ENCODE results near the gene SOX30. TPM values are rescaled to one million over a fixed set of nuclear protein-coding genes. Genes with fewer than 3 reads are reported as not detected.

The SOX30 gene
- total RNA-seq, 1 experiment from 2014 or later, result 0.11 TPM

- H3K4me1 ChIP-seq (replicated peaks; ENCODE audit: insufficient read depth), result no peaks in the 10 kb centered on the region
- no peak overlapping the region for H3K4me2 ChIP-seq
- no peak overlapping the region for H3K4me3 ChIP-seq
- no peaks in the 10 kb centered on the region for H3K9me3 ChIP-seq (ENCODE audit: insufficient read depth, low read depth)
- H4K20me1 ChIP-seq (ENCODE audit: insufficient read depth), result no peaks in the 10 kb centered on the region
- H3K36me3 ChIP-seq (ENCODE audit: low read depth), result no peaks in the 10 kb centered on the region
- H3F3A ChIP-seq (ENCODE audit: insufficient read depth, low read depth), result no peaks in the 10 kb centered on the region
- no peak overlapping the region for H2AFZ ChIP-seq
- no peak for DNase-seq
- POLR2A ChIA-PET (ENCODE audit: unreplicated experiment), result no interaction called here
- CTCF ChIA-PET, result no interaction called here
- no peaks in the 10 kb centered on the region for H3K79me2 ChIP-seq (ENCODE audit: low read depth)
- H3K27me3 ChIP-seq (ENCODE audit: insufficient read depth, low read depth), result no peaks in the 10 kb centered on the region
- H3K27ac ChIP-seq, result no peak overlapping the region
- TF ChIP-seq EZH2 (IDR thresholded peaks at IDR 0.05; ENCODE audit: low read depth), result no peak
- no TSS peak for BruUV-seq (replicated peaks)
- H3K9me2 ChIP-seq (ENCODE audit: insufficient read depth), result no peaks in the 10 kb centered on the region
- intact Hi-C loops (cut with micrococcal nuclease; ENCODE audit: unreplicated experiment), result no loop called here
Observed at GRCh38 chr5:157616785-157617184, 35.5 kb downstream of the SOX30 start.

GRCh38 chr5:157613385-157614245 lies 38.6 kb downstream of the SOX30 start:
- H2AFZ ChIP-seq, result 0 out of 2 replicates have a peak overlapping the region, but pooled peaks have one; percentile 25
- DNase-seq, result no peak
- H3K4me3 ChIP-seq, result no peak overlapping the region
- no peaks in the 10 kb centered on the region for H3K27me3 ChIP-seq (ENCODE audit: insufficient read depth, low read depth)
- intact Hi-C loops (cut with micrococcal nuclease; ENCODE audit: unreplicated experiment), result no loop called here
- no TSS peak for BruUV-seq (replicated peaks)
- no peak overlapping the region for H3K27ac ChIP-seq
- H3K4me2 ChIP-seq, result no peak overlapping the region
- no peaks in the 10 kb centered on the region for H4K20me1 ChIP-seq (ENCODE audit: insufficient read depth)
- H3K4me1 ChIP-seq (replicated peaks; ENCODE audit: insufficient read depth), result peaks cover 15% of the 10 kb centered on the region
- H3K79me2 ChIP-seq (ENCODE audit: low read depth), result no peaks in the 10 kb centered on the region
- 0 out of 2 replicates have a peak, but pooled peaks cover 4% of the 10 kb centered on the region for H3K36me3 ChIP-seq (ENCODE audit: low read depth)
- CTCF ChIA-PET, result no interaction called here
- POLR2A ChIA-PET (ENCODE audit: unreplicated experiment), result no interaction called here
- H3F3A ChIP-seq (ENCODE audit: insufficient read depth, low read depth), result peaks cover 9% of the 10 kb centered on the region
- no peaks in the 10 kb centered on the region; the same call in 1 of the 2 replicates for H3K9me3 ChIP-seq (ENCODE audit: insufficient read depth, low read depth)
- TF ChIP-seq CTCF (conservative IDR thresholded peaks at IDR 0.05) (no peak), EZH2 (IDR thresholded peaks at IDR 0.05; ENCODE audit: low read depth) (no peak)
- no peaks in the 10 kb centered on the region for H3K9me2 ChIP-seq (ENCODE audit: insufficient read depth)

GRCh38 chr5:157612581-157612980 lies 39.7 kb downstream of the SOX30 start:
- Histone ChIP-seq H2AFZ (no peak overlapping the region), H3K4me1 (replicated peaks; ENCODE audit: insufficient read depth) (peaks cover 25% of the 10 kb centered on the region), H3K9me3 (ENCODE audit: insufficient read depth, low read depth) (no peaks in the 10 kb centered on the region; the same call in 1 of the 2 replicates), H3K27me3 (ENCODE audit: insufficient read depth, low read depth) (no peaks in the 10 kb centered on the region), H3K36me3 (ENCODE audit: low read depth) (0 out of 2 replicates have a peak, but pooled peaks cover 4% of the 10 kb centered on the region), H4K20me1 (ENCODE audit: insufficient read depth) (no peaks in the 10 kb centered on the region), H3K27ac (no peak overlapping the region), H3K9me2 (ENCODE audit: insufficient read depth) (no peaks in the 10 kb centered on the region), H3K79me2 (ENCODE audit: low read depth) (no peaks in the 10 kb centered on the region), H3K4me2 (no peak overlapping the region), H3K4me3 (no peak overlapping the region), H3F3A (ENCODE audit: insufficient read depth, low read depth) (peaks cover 19% of the 10 kb centered on the region)
- ChIA-PET CTCF (no interaction called here), POLR2A (ENCODE audit: unreplicated experiment) (no interaction called here)
- no TSS peak for BruUV-seq (replicated peaks)
- DNase-seq, result no peak
- TF ChIP-seq EZH2 (IDR thresholded peaks at IDR 0.05; ENCODE audit: low read depth) (no peak), CTCF (conservative IDR thresholded peaks at IDR 0.05) (no peak)
- intact Hi-C loops (cut with micrococcal nuclease; ENCODE audit: unreplicated experiment), result no loop called here

Measured in PC-9 (cell line).